Thoracic aorta (tissue), 2 donors: ENCODE results near the gene SSTR4. TPM values are rescaled to one million over a fixed set of nuclear protein-coding genes. Genes with fewer than 3 reads are reported as not detected.

Experiments used
- ATAC-seq: fragments of 150-250 bp; one replicate; pipeline ENCODE4 v1.8.0; 2017; ENCODE audit warnings: low read depth; ENCODE audit not compliant: insufficient number of reproducible peaks, low FRiP score
- DNase-seq: peaks from one replicate; pipeline ENCODE4 v3.0.0-alpha.2; 2020; ENCODE audit warnings: low spot score
- H3K27ac ChIP-seq, 2 donors: fragments of 200-600 bp; sonication (generic); 1 replicate in 1 of 2; 2 replicates in 1 of 2; pipeline ENCODE4 v1.5.1; 2016; ENCODE audit warnings: mild to moderate bottlenecking in 2 of 2, moderate library complexity in 2 of 2
- H3K27me3 ChIP-seq: fragments of 200-600 bp; sonication (generic); replicated peaks from 2 replicates; pipeline ENCODE4 v1.6.0; 2016; ENCODE audit warnings: mild to moderate bottlenecking; ENCODE audit not compliant: insufficient read depth
- H3K36me3 ChIP-seq: fragments of 200-600 bp; sonication (generic); one replicate; pipeline ENCODE4 v1.5.1; 2016
- H3K4me1 ChIP-seq, 2 donors: fragments of 200-600 bp; sonication (generic); 1 replicate in 1 of 2; 2 replicates in 1 of 2; pipeline versions ENCODE4 v1.5.1 to v1.6.0; 2016; ENCODE audit warnings: low read depth in 2 of 2, mild to moderate bottlenecking in 1 of 2; ENCODE audit not compliant: control insufficient read depth in 1 of 2
- H3K4me3 ChIP-seq: fragments of 200-600 bp; sonication (generic); 2 replicates; pipeline ENCODE4 v1.5.1; 2016; ENCODE audit warnings: mild to moderate bottlenecking
- H3K9me3 ChIP-seq: fragments of 200-600 bp; sonication (generic); 2 replicates; pipeline ENCODE4 v1.5.1; 2016
- total RNA-seq, 2 donors: library from RNA; depleted of rRNA; stranded (reverse); fragments of >200 nt; gene quantifications; one replicate each; pipeline versions ENCODE4 v1.1.0 to v1.2.3, GENCODE V29; 2016
- TF ChIP-seq, protein P1 (sequence below): fragments of 200-600 bp; sonication (generic); IDR thresholded peaks from one replicate; pipeline ENCODE4 v1.5.1; 2019; ENCODE audit warnings: antibody characterized with exemption

Gene SSTR4
- total RNA-seq, 2 donors from 2014 or later = not detected

GRCh38 chr20:23018432-23018831 lies 16.7 kb upstream of the SSTR4 start:
- H3K4me3 ChIP-seq = no peak overlapping the region
- H3K4me1 ChIP-seq = no peaks in the 10 kb centered on the region
- ATAC-seq = no peak
- DNase-seq = no peak
- no peak overlapping the region for H3K27ac ChIP-seq
- no peaks in the 10 kb centered on the region for H3K27me3 ChIP-seq
- H3K36me3 ChIP-seq = no peaks in the 10 kb centered on the region
- TF ChIP-seq, protein P1, sequence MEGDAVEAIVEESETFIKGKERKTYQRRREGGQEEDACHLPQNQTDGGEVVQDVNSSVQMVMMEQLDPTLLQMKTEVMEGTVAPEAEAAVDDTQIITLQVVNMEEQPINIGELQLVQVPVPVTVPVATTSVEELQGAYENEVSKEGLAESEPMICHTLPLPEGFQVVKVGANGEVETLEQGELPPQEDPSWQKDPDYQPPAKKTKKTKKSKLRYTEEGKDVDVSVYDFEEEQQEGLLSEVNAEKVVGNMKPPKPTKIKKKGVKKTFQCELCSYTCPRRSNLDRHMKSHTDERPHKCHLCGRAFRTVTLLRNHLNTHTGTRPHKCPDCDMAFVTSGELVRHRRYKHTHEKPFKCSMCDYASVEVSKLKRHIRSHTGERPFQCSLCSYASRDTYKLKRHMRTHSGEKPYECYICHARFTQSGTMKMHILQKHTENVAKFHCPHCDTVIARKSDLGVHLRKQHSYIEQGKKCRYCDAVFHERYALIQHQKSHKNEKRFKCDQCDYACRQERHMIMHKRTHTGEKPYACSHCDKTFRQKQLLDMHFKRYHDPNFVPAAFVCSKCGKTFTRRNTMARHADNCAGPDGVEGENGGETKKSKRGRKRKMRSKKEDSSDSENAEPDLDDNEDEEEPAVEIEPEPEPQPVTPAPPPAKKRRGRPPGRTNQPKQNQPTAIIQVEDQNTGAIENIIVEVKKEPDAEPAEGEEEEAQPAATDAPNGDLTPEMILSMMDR = no peak
- no peaks in the 10 kb centered on the region for H3K9me3 ChIP-seq

DNA sequence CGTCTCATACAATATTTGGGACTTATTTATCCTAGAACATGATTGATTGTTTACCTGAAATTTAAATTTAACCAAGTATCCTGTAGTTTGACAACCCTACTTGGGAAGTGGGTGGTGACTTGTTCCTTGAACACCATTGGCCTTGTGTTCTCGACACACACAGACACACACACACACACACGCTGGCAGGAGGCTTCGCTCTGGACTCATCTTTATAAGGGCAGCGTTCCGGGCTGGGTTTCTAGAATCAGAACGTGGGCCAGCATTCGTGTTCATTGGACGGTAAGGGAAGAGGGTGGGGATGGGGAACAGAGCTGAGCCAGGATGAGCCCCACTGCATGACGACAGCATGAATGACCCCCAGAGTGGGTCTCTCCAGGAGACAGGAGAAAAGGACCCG lies 16.2 kb upstream of the SSTR4 start:
- no peak for DNase-seq
- Histone ChIP-seq H3K4me1 (no peaks in the 10 kb centered on the region), H3K4me3 (no peak overlapping the region), H3K36me3 (no peaks in the 10 kb centered on the region), H3K9me3 (no peaks in the 10 kb centered on the region), H3K27me3 (no peaks in the 10 kb centered on the region), H3K27ac (no peak overlapping the region)
- no peak for ATAC-seq
- TF ChIP-seq, protein P1 = no peak

DNA sequence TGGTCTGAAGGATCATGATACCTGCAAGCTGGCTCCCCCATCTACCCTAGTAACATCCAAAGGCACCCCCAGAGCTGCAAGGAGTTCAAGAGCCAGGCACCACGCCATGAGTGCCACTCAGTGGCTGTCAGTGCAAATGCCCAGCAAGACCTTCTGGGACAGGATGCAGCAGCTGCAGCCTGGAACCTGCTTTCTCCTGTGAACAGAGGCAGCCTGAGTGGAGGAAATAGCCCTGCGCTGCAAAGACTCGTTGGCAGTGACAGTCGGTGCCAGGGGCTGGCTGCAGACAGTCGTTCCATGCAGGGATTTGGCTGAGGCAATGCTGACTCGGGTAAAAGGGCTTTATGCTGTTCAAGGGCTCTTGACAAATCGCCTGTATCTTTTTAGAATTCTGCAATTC lies 15.7 kb upstream of the SSTR4 start:
- no peaks in the 10 kb centered on the region for H3K27me3 ChIP-seq
- no peak for DNase-seq
- ATAC-seq = no peak
- no peaks in the 10 kb centered on the region for H3K36me3 ChIP-seq
- H3K4me1 ChIP-seq = no peaks in the 10 kb centered on the region
- TF ChIP-seq, protein P1 = no peak
- H3K4me3 ChIP-seq = no peak overlapping the region
- no peak overlapping the region for H3K27ac ChIP-seq
- no peaks in the 10 kb centered on the region for H3K9me3 ChIP-seq

- no peak for ATAC-seq
These were observed 14.7 kb upstream of the SSTR4 start for GRCh38 chr20:23020230-23021018.

DNA sequence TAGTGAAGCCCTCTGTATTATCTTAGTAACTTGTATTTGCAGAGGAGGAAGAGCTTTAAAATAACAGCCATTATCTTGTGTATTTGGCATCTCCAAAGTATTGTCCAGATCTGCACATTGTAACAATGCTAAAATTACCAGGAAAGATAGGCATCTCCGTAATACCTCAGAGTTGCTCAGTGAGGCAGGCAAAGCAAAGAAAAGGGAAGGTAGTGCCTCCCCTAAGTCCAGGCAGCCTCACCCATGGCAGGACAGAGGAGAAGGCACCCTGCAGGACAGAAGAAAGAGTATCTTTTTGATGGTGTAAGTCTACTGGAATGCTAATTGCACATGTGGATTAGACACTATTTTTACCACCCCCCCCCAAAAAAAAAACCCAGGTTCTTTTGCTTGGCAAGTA lies 13.6 kb upstream of the SSTR4 start:
- Histone ChIP-seq H3K4me3 (no peak overlapping the region), H3K36me3 (no peaks in the 10 kb centered on the region), H3K4me1 (no peaks in the 10 kb centered on the region), H3K27ac (no peak overlapping the region), H3K27me3 (no peaks in the 10 kb centered on the region), H3K9me3 (no peaks in the 10 kb centered on the region)
- ATAC-seq (no peak), DNase-seq (no peak)
- TF ChIP-seq, protein P1 = no peak

More at GRCh38 chr20:23020230-23021018, 14.7 kb upstream of the SSTR4 start:
- no peak for DNase-seq
- Histone ChIP-seq H3K27me3 (no peaks in the 10 kb centered on the region), H3K4me3 (no peak overlapping the region), H3K27ac (no peak overlapping the region), H3K9me3 (no peaks in the 10 kb centered on the region), H3K36me3 (no peaks in the 10 kb centered on the region), H3K4me1 (no peaks in the 10 kb centered on the region)
- TF ChIP-seq, protein P1 = no peak
